Lung (tissue), 12 donors: ENCODE data around the gene CD7. TPM values are rescaled to one million over a fixed set of nuclear protein-coding genes. Genes with fewer than 3 reads are reported as not detected.

ENCODE experiments used
- ATAC-seq: fragments of 200-7000 bp; cut with Tn5 transposase; one replicate; pipeline ENCODE4 v1.9.1; 2020; ENCODE audit warnings: moderate number of reproducible peaks; ENCODE audit not compliant: insufficient read depth, low FRiP score
- DNase-seq, 3 donors: peaks; one replicate each; pipeline ENCODE4 v3.0.0-alpha.2; 2013 to 2017
- H3K27ac ChIP-seq, 2 donors: one replicate each; pipeline ENCODE4 v1.5.1; 2013; ENCODE audit warnings: mild to moderate bottlenecking in 2 of 2, moderate library complexity in 2 of 2, control low read depth in 1 of 2, inconsistent platforms in 1 of 2, low read depth in 1 of 2, low read length in 1 of 2
- H3K27me3 ChIP-seq, 3 donors: one replicate each; pipeline ENCODE4 v1.5.1; 2013; ENCODE audit warnings: low read length in 2 of 3; ENCODE audit not compliant: control insufficient read depth in 3 of 3, insufficient read depth in 3 of 3
- H3K36me3 ChIP-seq, 4 donors: one replicate each; pipeline ENCODE4 v1.5.1; 2013; ENCODE audit warnings: low read length in 4 of 4, mild to moderate bottlenecking in 1 of 4, moderate library complexity in 1 of 4; ENCODE audit not compliant: control insufficient read depth in 4 of 4, insufficient read depth in 4 of 4
- H3K4me1 ChIP-seq, 5 donors: one replicate each; pipeline ENCODE4 v1.5.1; 2013; ENCODE audit warnings: low read length in 5 of 5, mild to moderate bottlenecking in 2 of 5, moderate library complexity in 1 of 5; ENCODE audit not compliant: control insufficient read depth in 5 of 5, insufficient read depth in 5 of 5
- H3K4me3 ChIP-seq: one replicate; pipeline ENCODE4 v1.5.1; 2013; ENCODE audit warnings: mild to moderate bottlenecking, control low read depth, moderate library complexity
- H3K9ac ChIP-seq, 2 donors: one replicate each; pipeline ENCODE4 v1.5.1; 2013; ENCODE audit warnings: low read length in 2 of 2, control low read depth in 1 of 2; ENCODE audit not compliant: insufficient read depth in 1 of 2
- H3K9me3 ChIP-seq, 4 donors: one replicate each; pipeline ENCODE4 v1.5.1; 2013; ENCODE audit warnings: low read length in 3 of 4, mild to moderate bottlenecking in 1 of 4, moderate library complexity in 1 of 4; ENCODE audit not compliant: control insufficient read depth in 4 of 4, insufficient read depth in 3 of 4
- WGBS, 2 donors: extraction: QIAGEN DNeasy Blood & Tissue Kit; methylation state at CpG; one replicate each; pipeline ENCODE4 v1.1.7; 2013; 5-methylcytosine and 5-hydroxymethylcytosine counted together
- polyA plus RNA-seq, 2 donors: library from polyadenylated mRNA; stranded (reverse); fragments of 200-250 nt; gene quantifications; one replicate each; pipeline ENCODE4 v1.2.1, GENCODE V29; 2013
- total RNA-seq, 2 donors: library from RNA; depleted of rRNA in 1 of 2; stranded (reverse); fragments of >200 nt in 1 of 2; gene quantifications; one replicate each; pipeline ENCODE4 v1.2.1, GENCODE V29; 2014 to 2021
- TF ChIP-seq, protein P1 (sequence below): IDR thresholded peaks from 2 replicates; pipeline ENCODE4 v1.5.1; 2012; ENCODE audit warnings: mild to moderate bottlenecking; ENCODE audit errors: control extremely low read depth, extremely low read depth
- donor health status: control.
- donor health status: control.
- donor health status: Bipolar disorder and iron deficiency.
- donor health status: healthy.
- donor health status: DM: yes; HTN: yes; CAD: no.

Gene CD7
- total and polyA plus RNA-seq, 4 donors, result 2.3 to 10.7 (median 6.1) TPM

- H3K9ac ChIP-seq, result no peak overlapping the region
- TF ChIP-seq, protein P1, sequence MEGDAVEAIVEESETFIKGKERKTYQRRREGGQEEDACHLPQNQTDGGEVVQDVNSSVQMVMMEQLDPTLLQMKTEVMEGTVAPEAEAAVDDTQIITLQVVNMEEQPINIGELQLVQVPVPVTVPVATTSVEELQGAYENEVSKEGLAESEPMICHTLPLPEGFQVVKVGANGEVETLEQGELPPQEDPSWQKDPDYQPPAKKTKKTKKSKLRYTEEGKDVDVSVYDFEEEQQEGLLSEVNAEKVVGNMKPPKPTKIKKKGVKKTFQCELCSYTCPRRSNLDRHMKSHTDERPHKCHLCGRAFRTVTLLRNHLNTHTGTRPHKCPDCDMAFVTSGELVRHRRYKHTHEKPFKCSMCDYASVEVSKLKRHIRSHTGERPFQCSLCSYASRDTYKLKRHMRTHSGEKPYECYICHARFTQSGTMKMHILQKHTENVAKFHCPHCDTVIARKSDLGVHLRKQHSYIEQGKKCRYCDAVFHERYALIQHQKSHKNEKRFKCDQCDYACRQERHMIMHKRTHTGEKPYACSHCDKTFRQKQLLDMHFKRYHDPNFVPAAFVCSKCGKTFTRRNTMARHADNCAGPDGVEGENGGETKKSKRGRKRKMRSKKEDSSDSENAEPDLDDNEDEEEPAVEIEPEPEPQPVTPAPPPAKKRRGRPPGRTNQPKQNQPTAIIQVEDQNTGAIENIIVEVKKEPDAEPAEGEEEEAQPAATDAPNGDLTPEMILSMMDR, result no peak
- peaks cover 0 to 9% (median 5%) of the 10 kb centered on the region in 3 donors for H3K27me3 ChIP-seq
- H3K36me3 ChIP-seq, result no peaks in the 10 kb centered on the region
- H3K27ac ChIP-seq, result peak overlapping the region in 1 of 2 donors; percentile 28
- 78 to 80% methylated on average over 2 of the region's 2 CpGs for WGBS, 2 donors
- ATAC-seq (no peak), DNase-seq (no peak)
- no peaks in the 10 kb centered on the region for H3K9me3 ChIP-seq
- peaks cover 0 to 11% (median 0%) of the 10 kb centered on the region in 5 donors for H3K4me1 ChIP-seq
- H3K4me3 ChIP-seq, result no peak overlapping the region
Measured at GRCh38 chr17:82357394-82357793, 40.0 kb upstream of the CD7 start.

DNA sequence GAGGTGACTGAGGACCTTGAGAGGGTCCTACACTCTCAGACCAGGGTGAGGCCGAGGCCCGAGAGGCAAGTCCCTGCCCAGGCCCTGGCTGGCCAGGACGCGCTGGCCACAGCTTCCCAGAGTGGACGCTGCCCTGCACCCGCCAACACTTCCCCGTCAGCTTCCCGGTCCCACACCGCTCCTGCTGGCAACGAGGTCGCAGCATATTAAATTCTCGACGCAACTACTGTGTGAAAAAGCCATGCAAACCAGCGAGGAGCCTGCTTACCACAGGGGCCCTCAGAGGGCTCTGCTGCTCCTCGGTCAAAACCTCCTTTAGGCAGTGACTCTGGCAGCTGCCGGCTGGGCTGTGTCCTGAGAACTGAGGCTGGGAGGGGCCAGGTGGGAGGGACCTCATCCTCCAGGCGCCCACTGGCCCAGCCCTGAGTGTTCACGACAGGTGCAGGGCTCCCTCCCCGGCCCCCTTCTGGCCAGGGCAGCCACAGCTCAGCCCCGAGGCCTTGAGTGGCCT is 39.5 kb upstream of the CD7 start:
- Histone ChIP-seq H3K36me3 (no peaks in the 10 kb centered on the region), H3K4me1 (peaks cover 0 to 11% (median 0%) of the 10 kb centered on the region in 5 donors), H3K9me3 (no peaks in the 10 kb centered on the region), H3K27ac (peak overlapping the region in 1 of 2 donors; percentile 72), H3K4me3 (no peak overlapping the region), H3K9ac (no peak overlapping the region), H3K27me3 (peaks cover 0 to 9% (median 5%) of the 10 kb centered on the region in 3 donors)
- TF ChIP-seq, protein P1, result no peak
- ATAC-seq (no peak), DNase-seq (no peak)
- 44 to 69% methylated on average over 20 of the region's 20 CpGs for WGBS, 2 donors

DNA sequence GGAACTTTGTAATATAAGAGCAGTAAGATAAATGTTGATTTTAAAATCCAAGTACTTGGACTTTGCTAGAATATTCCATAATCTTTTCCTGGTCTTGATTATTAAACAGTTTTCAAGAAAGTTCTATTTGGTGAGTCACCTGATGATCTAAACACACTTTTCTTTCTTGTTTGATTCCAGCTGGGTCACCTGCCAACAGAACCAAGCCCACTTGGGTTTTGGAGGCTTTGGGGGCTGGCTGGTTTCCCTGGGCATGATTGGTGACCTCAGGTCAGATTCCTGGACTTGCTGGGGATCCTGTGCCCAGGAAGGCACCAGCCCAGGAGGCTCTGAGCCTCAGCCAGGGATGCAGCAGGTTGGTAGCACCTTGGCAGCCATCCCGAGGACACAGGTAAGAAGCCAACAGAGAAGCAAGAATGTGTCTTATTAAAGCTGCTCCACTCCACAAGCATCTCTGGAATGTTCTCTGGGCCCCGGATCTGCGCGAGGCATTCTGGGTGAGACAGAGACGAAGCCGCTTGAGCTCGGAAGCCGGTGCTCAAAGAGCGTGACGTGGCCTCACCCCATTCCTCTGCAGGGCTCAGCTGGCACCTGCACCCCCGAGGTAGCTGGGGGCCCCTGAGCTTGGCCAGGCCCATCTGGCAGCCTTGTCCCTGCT is 38.5 kb upstream of the CD7 start:
- Histone ChIP-seq H3K27me3 (peaks cover 0 to 9% (median 5%) of the 10 kb centered on the region in 3 donors), H3K27ac (peak overlapping the region in 1 of 2 donors; percentile 72), H3K9ac (no peak overlapping the region), H3K4me3 (no peak overlapping the region), H3K9me3 (no peaks in the 10 kb centered on the region), H3K36me3 (no peaks in the 10 kb centered on the region), H3K4me1 (peaks cover 0 to 17% (median 0%) of the 10 kb centered on the region in 5 donors)
- ATAC-seq (peak; percentile 65), DNase-seq (peak; percentile 18 to 51 (median 43))
- WGBS, 2 donors, result 55 to 79% methylated on average over 11 of the region's 11 CpGs
- TF ChIP-seq, protein P1, result no peak
